Activated CD8-positive, alpha-beta memory T cell treated with anti-CD3 and anti-CD28 coated beads for 4 hours (primary cell): ENCODE results near the gene CCDC34.
"Not testable (repeated sequence)": the region's sequence is repeated elsewhere in the genome, so short reads cannot be mapped to it uniquely, and the experiment has no call there.

Experiments
- DNase-seq, 2 donors: peaks; one replicate each; pipeline ENCODE4 v3.0.0-alpha.2; 2020; ENCODE audit warnings: low read depth in 2 of 2

CCDC34 gene

GRCh38 chr11:27322196-27322595 is 40.8 kb downstream of the CCDC34 start:
- DNase-seq, result not testable (repeated sequence)

- DNase-seq, result not testable (repeated sequence)
These were observed 41.7 kb downstream of the CCDC34 start for GRCh38 chr11:27321340-27321739.

- no peak for DNase-seq
These were observed 43.9 kb downstream of the CCDC34 start for GRCh38 chr11:27319072-27319471.

- DNase-seq, result no peak
These were observed 45.3 kb downstream of the CCDC34 start for GRCh38 chr11:27317751-27318150.

DNA sequence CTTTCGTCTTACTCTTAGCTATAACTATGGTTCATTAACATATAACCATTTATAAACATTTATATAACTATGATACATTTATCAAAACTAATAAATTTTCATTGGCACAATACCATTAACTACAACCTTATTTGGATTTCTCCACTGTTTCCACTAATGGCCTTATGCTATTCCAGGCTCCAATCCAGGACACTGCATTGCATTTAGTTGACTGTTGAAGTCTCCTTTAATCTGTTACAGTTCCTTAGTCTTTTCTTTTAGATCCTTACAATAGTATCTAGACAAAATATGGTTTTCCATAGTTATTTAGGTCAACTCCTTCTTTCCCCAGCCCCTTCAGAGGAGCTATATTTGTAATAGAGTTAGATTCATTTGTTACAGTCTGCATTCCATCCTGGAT is 47.2 kb downstream of the CCDC34 start:
- no peak for DNase-seq

DNA sequence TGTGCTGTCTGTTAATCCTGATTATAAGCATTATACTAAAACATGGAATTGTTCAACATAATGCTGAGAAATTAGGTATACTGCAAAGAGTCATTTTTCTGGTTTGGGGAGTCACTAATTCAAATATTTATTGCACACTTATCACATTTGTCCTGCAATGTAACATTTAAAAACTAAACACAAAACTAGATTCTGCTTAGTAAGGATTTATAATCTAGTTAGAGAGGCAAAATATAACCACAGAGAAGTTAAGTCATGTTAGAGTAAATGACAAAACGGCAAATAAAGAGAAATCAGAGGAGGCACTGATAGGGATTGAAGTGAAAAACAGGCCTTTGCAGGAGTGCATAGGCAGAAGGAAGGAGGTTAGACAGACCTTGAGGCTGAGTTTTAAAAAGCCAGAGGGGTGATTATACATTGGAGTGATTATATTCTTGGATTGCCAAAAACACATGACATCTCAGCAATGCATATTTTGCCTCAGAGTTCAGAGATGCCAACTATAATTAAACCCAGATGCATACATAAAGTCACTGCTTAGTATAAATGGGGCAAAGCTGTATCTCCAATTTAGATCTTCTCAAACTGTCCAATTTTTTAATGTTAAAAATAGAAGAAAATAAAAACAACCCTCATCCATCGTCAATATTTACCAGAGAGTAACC is 49.7 kb downstream of the CCDC34 start:
- no peak for DNase-seq

DNA sequence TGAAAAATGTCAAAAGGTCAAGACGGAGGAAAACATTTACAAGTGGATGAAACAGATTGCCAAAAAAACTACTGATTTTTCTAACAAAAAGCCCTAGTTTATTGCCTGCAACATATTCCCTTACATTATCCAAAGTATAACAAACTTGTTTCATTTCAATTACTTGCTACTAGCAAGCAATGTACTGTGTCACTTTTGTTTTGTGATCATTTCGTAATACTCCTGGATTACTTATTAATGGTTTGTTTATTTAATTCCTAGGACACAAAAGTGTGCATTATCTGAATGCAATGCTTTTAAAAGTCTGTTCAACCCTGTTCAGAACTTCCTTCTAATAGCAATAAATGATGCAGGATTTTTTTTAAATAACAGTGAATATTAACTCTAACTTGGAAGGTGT is 50.9 kb downstream of the CCDC34 start:
- DNase-seq, result no peak

GRCh38 chr11:27310707-27311106 is 52.3 kb downstream of the CCDC34 start:
- no peak for DNase-seq

DNA sequence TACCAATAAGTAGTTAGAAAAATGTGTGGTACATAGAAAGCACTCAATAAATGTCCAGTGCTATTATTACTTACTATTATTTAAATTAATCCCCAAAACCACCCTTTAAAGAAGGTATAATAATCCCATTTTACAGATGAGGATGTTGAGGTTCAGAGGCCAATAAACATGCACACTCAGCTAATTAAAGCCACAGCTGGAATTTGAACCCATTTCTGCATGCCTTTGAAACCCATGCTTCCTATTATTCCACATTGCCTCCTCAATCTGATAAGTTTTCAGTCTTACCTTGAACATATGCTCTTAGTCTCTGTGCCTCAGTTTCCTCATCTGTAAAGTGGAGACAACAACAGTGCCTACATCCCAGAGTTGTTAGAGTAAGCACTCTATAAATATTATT is 52.8 kb downstream of the CCDC34 start:
- no peak for DNase-seq

DNA sequence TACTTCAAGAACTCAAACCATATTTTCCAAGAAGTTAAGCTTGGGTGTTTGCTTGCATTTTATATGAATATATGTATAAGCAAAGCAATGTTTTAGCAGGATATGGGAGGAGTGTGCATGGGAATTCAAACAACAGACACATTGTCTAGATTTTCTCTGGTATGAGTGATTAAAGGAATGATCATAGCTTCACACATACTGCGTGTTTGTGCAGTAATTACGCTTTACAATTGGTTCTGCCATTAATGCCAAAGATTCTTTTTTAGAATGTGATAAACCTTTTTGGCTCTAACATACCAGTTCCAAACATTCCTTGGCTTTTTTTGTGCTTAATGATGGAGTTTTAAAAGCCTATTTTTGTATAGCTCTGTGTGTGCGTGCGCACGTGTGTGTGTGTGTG is 54.0 kb downstream of the CCDC34 start:
- no peak for DNase-seq

DNA sequence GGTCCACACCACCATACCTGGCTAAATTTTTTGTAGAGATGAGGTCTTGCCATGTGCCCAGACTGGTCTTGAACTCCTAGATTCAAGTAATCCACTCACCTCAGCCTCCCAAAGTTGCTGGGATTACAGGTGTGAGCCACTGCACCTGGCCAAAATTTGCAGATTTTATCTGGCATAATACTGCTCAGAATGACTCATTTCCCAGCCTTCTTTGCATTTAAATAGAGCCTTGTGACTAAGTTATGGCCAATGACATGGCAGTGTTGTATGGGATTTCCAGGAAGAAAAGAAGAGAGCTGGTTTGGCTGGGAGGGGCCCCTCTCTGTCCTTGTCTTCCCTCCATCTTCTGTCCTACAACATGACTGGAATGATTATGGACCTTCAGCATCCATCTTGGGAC is 55.8 kb downstream of the CCDC34 start:
- no peak for DNase-seq

DNA sequence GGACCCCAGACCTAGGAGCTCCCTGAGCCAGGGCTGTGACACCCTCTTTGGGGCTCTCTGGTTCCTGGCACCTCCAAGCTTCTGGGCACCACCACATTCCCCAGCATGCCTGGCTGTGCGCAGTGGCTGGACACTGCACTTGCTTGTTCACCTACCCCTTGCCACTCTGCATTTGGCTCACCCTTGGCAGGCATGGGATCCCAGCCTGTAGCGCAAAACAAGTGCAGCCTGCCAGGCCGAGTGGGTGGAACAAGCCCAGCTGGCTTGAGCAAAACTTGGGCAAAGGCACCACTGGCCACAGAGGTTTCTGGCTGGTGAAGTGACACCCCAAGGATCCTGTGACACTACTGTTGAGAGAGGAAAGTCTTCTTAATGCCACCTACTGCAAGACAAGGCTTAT is 57.3 kb downstream of the CCDC34 start:
- no peak for DNase-seq

- no peak for DNase-seq
These were observed 58.5 kb downstream of the CCDC34 start for GRCh38 chr11:27304514-27304913.

- DNase-seq, result no peak
These were observed 59.1 kb downstream of the CCDC34 start for GRCh38 chr11:27303903-27304302.

DNA sequence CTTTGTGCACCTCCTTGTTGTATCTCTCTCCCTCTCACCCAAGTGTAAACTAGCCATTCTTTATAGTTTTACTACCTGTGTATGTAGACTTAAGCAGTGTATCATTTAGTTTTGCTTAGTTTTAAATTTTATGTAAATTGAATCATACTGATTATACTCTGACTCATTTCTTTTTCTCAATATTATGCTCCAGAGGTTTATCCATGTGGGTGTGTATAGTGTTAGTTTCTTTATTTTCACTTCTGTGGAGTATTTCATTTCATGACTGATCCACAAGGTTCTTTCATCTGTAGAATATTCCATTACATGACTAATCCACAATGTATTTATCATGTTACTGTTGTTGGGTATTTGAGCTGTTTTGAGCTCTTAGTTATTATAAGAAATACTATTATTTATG is 62.0 kb downstream of the CCDC34 start:
- no peak for DNase-seq

- DNase-seq, result no peak
These were observed 65.4 kb downstream of the CCDC34 start for GRCh38 chr11:27297616-27298015.

DNA sequence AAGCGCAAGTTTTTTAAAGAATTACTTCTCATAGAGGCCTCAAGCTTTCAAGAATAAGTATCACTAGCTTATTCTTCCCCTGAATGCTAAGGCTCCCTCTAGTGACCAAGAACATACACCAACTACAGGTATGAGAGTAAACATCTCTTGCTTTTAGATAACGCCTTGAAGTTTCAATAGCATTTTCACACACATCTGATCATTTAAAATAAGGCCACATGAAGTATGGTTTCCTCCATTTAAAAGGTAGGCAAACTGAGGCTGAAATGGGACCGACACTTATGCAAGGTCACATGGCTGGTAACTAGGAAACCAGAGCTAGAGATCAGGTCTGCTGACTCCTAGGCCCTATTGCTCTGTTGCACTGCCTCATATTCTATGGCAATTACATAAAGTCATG is 66.5 kb downstream of the CCDC34 start:
- no peak for DNase-seq

DNA sequence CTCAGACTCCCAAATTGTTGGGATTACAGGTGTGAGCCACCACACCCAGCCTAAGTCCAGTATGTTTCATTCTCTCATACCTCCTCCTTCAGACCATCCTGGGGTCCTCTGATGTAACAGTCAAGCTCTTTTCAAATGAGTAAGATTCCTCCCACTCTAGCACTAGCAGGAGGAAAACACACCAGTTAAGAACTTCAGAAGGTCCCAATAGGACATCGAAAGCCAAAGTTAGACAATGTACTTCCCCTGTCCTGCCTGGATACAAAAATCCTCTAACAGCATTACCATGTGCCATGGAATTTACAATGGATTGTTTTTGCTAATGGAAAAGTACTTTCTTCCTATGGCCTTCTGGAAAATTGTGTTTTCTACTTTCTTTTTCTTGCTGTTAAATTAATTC is 67.1 kb downstream of the CCDC34 start:
- DNase-seq, result no peak

GRCh38 chr11:27294654-27295053 is 68.4 kb downstream of the CCDC34 start:
- DNase-seq, result no peak

- DNase-seq, result no peak
These were observed 69.2 kb downstream of the CCDC34 start for GRCh38 chr11:27293515-27294417.

GRCh38 chr11:27292637-27293010 is 70.4 kb downstream of the CCDC34 start:
- DNase-seq, result no peak

- no peak for DNase-seq
These were observed 70.9 kb downstream of the CCDC34 start for GRCh38 chr11:27291954-27292636.
